Small intestine (tissue), 16 donors: ENCODE data around the gene GNRHR. TPM values are rescaled to one million over a fixed set of nuclear protein-coding genes. Genes with fewer than 3 reads are reported as not detected.

Experiments used
- DNase-seq, 2 donors: peaks; one replicate each; pipeline versions ENCODE4 v3.0.0 to v3.0.0-alpha.2; 2013
- FAIRE-seq: peaks from 2 replicates; lab custom pipeline; 2012; peaks lifted over from hg19 to GRCh38; lab: Jason Lieb, UNC
- H3K27ac ChIP-seq, 3 donors: one replicate each; pipeline ENCODE4 v1.5.1; 2013; ENCODE audit warnings: low read length in 2 of 3, mild to moderate bottlenecking in 2 of 3, control low read depth in 1 of 3, inconsistent platforms in 1 of 3, low read depth in 1 of 3, moderate library complexity in 1 of 3
- H3K27me3 ChIP-seq, 3 donors: one replicate each; pipeline ENCODE4 v1.6.1; 2013; ENCODE audit warnings: low read length in 3 of 3, inconsistent platforms in 1 of 3; ENCODE audit not compliant: control insufficient read depth in 3 of 3, insufficient read depth in 3 of 3
- H3K36me3 ChIP-seq, 3 donors: one replicate each; pipeline ENCODE4 v1.6.1; 2013; ENCODE audit warnings: low read length in 3 of 3, inconsistent platforms in 1 of 3, low read depth in 1 of 3, mild to moderate bottlenecking in 1 of 3, moderate library complexity in 1 of 3; ENCODE audit not compliant: control insufficient read depth in 3 of 3, insufficient read depth in 2 of 3
- H3K4me1 ChIP-seq, 3 donors: one replicate each; pipeline ENCODE4 v1.6.1; 2013; ENCODE audit warnings: low read length in 2 of 3, inconsistent platforms in 1 of 3, low read depth in 1 of 3, mild to moderate bottlenecking in 1 of 3, moderate library complexity in 1 of 3; ENCODE audit not compliant: control insufficient read depth in 3 of 3, insufficient read depth in 2 of 3
- H3K4me3 ChIP-seq, 3 donors: one replicate each; pipeline ENCODE4 v1.5.1; 2013; ENCODE audit warnings: low read length in 3 of 3, control low read depth in 1 of 3, inconsistent platforms in 1 of 3, low read depth in 1 of 3, mild to moderate bottlenecking in 1 of 3, moderate library complexity in 1 of 3
- H3K9me3 ChIP-seq, 2 donors: one replicate each; pipeline ENCODE4 v1.6.1; 2013; ENCODE audit warnings: low read depth in 1 of 2, low read length in 1 of 2; ENCODE audit not compliant: control insufficient read depth in 2 of 2, insufficient read depth in 1 of 2
- WGBS, 3 donors: extraction: QIAGEN DNeasy Blood & Tissue Kit; methylation state at CpG; one replicate each; pipeline ENCODE4 v1.1.7; 2013; 5-methylcytosine and 5-hydroxymethylcytosine counted together
- long read RNA-seq, 10 donors: transcript quantifications; one replicate each; lab custom pipeline, GENCODE V29; 2026
- polyA plus RNA-seq, 4 donors: library from polyadenylated mRNA; stranded (reverse) in 3 of 4; unstranded in 1 of 4; fragments of 200-250 nt in 3 of 4; fragments of 120-200 nt in 1 of 4; gene quantifications; one replicate each; pipeline versions ENCODE4 v1.2.1 to v1.2.3, GENCODE V29; 2013
- donor health status: healthy with polysubstance abuse.
- donor health status: control.
- donor health status: control.
- donor health status: Bipolar disorder and iron deficiency.
- donor health status: healthy.

GNRHR gene
- under 1 TPM in 1 of 4 donors, not detected in 3; 0.47 TPM for polyA plus RNA-seq
- long read RNA-seq, donor 1, result 0 reads
- long read RNA-seq, donor 2, result 0 reads
- long read RNA-seq, donor 3, result 0 reads
- long read RNA-seq, donor 4, result 0 reads
- long read RNA-seq, donor 5, result 0 reads
- long read RNA-seq, donor 6, result 0 reads
- long read RNA-seq, donor 7, result 0 reads
- long read RNA-seq, donor 8, result 0 reads
- long read RNA-seq, donor 9, result 0 reads
- long read RNA-seq, donor 10, result 0 reads

- Histone ChIP-seq H3K9me3 (no peaks in the 10 kb centered on the region), H3K27ac (no peak within 1 kb of the TSS), H3K27me3 (no peaks in the 10 kb centered on the region), H3K4me1 (no peaks in the 10 kb centered on the region), H3K36me3 (no peaks in the 10 kb centered on the region), H3K4me3 (no peak within 1 kb of the TSS)
- DNase-seq, result no peak
- 78 to 95% (median 91%) methylated on average over 3 of the region's 3 CpGs for WGBS, 3 donors
- FAIRE-seq, result no peak
Measured at GRCh38 chr4:67754288-67754687, at the start of gene GNRHR. Gene GNRHR (minus strand): TSS chr4:67754388. CDS start chr4:67754335, 53 bp downstream.

GRCh38 chr4:67796810-67797209, 42.6 kb upstream of the GNRHR start:
- H3K4me3 ChIP-seq, result no peak overlapping the region
- FAIRE-seq (no peak), DNase-seq (no peak)
- no peak overlapping the region for H3K27ac ChIP-seq
- no peaks in the 10 kb centered on the region for H3K36me3 ChIP-seq
- H3K4me1 ChIP-seq, result no peaks in the 10 kb centered on the region
- H3K27me3 ChIP-seq, result no peaks in the 10 kb centered on the region
- no peaks in the 10 kb centered on the region for H3K9me3 ChIP-seq

- Histone ChIP-seq H3K4me1 (no peaks in the 10 kb centered on the region), H3K4me3 (no peak overlapping the region), H3K27ac (no peak overlapping the region), H3K9me3 (no peaks in the 10 kb centered on the region), H3K36me3 (no peaks in the 10 kb centered on the region), H3K27me3 (no peaks in the 10 kb centered on the region)
- FAIRE-seq (no peak), DNase-seq (no peak)
Measured at GRCh38 chr4:67790721-67791120, 36.5 kb upstream of the GNRHR start.

DNA sequence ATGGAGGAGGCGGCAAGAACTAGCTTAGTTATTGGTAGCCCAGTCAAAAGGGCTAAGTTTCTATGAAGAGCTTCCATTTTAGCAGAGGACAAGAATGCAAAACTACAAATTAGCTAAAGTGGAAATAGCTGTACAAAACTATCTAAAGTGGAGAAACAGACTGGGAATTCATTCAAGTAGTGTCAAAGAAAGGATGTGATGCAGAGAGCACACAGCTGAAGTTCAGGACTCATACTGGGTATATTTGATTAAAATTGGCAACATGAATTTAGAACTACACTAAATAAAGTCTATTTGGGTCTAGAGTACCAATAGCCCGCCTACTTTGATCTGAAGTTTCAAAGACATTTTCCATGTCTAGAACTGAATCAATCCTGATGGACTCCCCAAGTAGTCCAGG, 33.1 kb upstream of the GNRHR start:
- DNase-seq (no peak), FAIRE-seq (no peak)
- no peak overlapping the region for H3K4me3 ChIP-seq
- H3K36me3 ChIP-seq, result no peaks in the 10 kb centered on the region
- no peaks in the 10 kb centered on the region for H3K4me1 ChIP-seq
- no peak overlapping the region for H3K27ac ChIP-seq
- no peaks in the 10 kb centered on the region for H3K9me3 ChIP-seq
- no peaks in the 10 kb centered on the region for H3K27me3 ChIP-seq
- WGBS, 3 donors, result 81 to 94% (median 92%) methylated on average over 2 of the region's 2 CpGs

DNA sequence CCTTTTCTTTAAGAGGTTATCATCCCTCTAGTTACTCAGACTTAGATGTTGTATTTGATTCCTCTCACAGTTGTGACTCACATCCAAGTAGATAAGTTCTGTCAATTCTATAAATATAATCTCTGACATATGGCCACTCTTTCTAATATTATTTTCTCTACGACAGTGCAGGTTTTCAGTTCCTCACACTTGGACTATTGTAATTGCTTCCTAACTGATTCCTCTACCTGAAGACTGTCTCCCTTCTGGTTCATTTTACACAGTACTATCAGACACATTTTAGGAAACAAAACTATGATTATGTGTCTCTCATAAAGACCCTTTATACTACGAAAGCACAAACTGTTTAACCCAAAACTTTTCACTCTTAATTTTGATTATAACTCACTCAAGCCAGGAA, 31.3 kb upstream of the GNRHR start:
- Histone ChIP-seq H3K9me3 (no peaks in the 10 kb centered on the region), H3K27ac (no peak overlapping the region), H3K36me3 (no peaks in the 10 kb centered on the region), H3K4me3 (no peak overlapping the region), H3K27me3 (no peaks in the 10 kb centered on the region), H3K4me1 (no peaks in the 10 kb centered on the region)
- WGBS, 3 donors, result 68 to 74% (median 72%) methylated on average over 2 of the region's 2 CpGs
- FAIRE-seq (no peak), DNase-seq (no peak)

GRCh38 chr4:67779631-67780030, 25.4 kb upstream of the GNRHR start:
- peaks cover 0 to 1% of the 10 kb centered on the region in 2 donors for H3K9me3 ChIP-seq
- 13 to 60% (median 34%) methylated on average over 2 of the region's 2 CpGs for WGBS, 3 donors
- no peak overlapping the region for H3K27ac ChIP-seq
- FAIRE-seq (no peak), DNase-seq (no peak)
- H3K27me3 ChIP-seq, result no peaks in the 10 kb centered on the region
- H3K4me3 ChIP-seq, result no peak overlapping the region
- no peaks in the 10 kb centered on the region for H3K4me1 ChIP-seq
- H3K36me3 ChIP-seq, result no peaks in the 10 kb centered on the region

GRCh38 chr4:67776746-67777145, 22.6 kb upstream of the GNRHR start:
- 55 to 71% (median 70%) methylated on average over 1 of the region's 1 CpG for WGBS, 3 donors
- Histone ChIP-seq H3K4me3 (no peak overlapping the region), H3K4me1 (no peaks in the 10 kb centered on the region), H3K36me3 (no peaks in the 10 kb centered on the region), H3K27ac (no peak overlapping the region), H3K27me3 (no peaks in the 10 kb centered on the region), H3K9me3 (peaks cover 0 to 4% of the 10 kb centered on the region in 2 donors)
- DNase-seq (no peak), FAIRE-seq (no peak)

DNA sequence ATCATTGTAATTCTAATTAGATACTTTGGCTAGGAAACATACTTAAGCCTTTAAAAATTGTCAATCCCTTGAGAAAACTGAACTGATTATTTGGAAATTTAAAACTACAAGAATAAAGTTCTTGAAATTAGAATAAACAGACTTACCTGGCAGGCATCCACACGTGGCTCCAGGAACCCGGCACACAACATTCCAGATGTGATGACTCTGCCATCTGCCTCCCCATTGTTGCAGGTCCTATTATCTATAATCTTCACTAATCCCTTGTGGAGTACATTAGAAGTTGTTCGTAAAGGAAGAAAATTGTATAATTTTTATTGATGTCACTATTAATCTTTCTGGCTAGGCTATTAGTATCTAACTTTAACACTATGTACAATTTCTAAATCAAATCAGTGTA, 16.2 kb upstream of the GNRHR start:
- Histone ChIP-seq H3K9me3 (peaks cover 0 to 4% of the 10 kb centered on the region in 2 donors), H3K4me3 (no peak overlapping the region), H3K4me1 (no peaks in the 10 kb centered on the region), H3K27ac (no peak overlapping the region), H3K36me3 (no peaks in the 10 kb centered on the region), H3K27me3 (no peaks in the 10 kb centered on the region)
- WGBS, 3 donors, result 55 to 72% (median 70%) methylated on average over 3 of the region's 3 CpGs
- FAIRE-seq, result no peak
- no peak for DNase-seq

GRCh38 chr4:67765928-67766327, 11.7 kb upstream of the GNRHR start:
- Histone ChIP-seq H3K4me3 (no peak overlapping the region), H3K9me3 (no peaks in the 10 kb centered on the region), H3K36me3 (no peaks in the 10 kb centered on the region), H3K27ac (no peak overlapping the region), H3K27me3 (peaks cover 0 to 1% (median 0%) of the 10 kb centered on the region in 3 donors), H3K4me1 (peaks cover 0 to 1% (median 0%) of the 10 kb centered on the region in 3 donors)
- WGBS, 3 donors, result 33 to 57% (median 55%) methylated on average over 1 of the region's 1 CpG
- DNase-seq (no peak), FAIRE-seq (no peak)
